ENCODE results near the gene C10orf53.
"Not testable (repeated sequence)": the region's sequence is repeated elsewhere in the genome, so short reads cannot be mapped to it uniquely, and the experiment has no call there.

The C10orf53 gene

GRCh38 chr10:49688920-49689319 lies 9.5 kb downstream of the C10orf53 start:
- DNase-seq = no peak

- no peak for DNase-seq
Observed at GRCh38 chr10:49689882-49690510, 10.5 kb downstream of the C10orf53 start.

- DNase-seq = no peak
Observed at GRCh38 chr10:49690698-49691356, 11.4 kb downstream of the C10orf53 start.

- no peak for DNase-seq
Observed at GRCh38 chr10:49691588-49691987, 12.1 kb downstream of the C10orf53 start.

- no peak for DNase-seq
Observed at GRCh38 chr10:49694466-49694865, 15.0 kb downstream of the C10orf53 start.

- no peak for DNase-seq
Observed at GRCh38 chr10:49696311-49696710, 16.9 kb downstream of the C10orf53 start.

- no peak for DNase-seq
Observed at GRCh38 chr10:49698679-49699078, 19.2 kb downstream of the C10orf53 start.

- DNase-seq = no peak
Observed at GRCh38 chr10:49700211-49700610, 20.8 kb downstream of the C10orf53 start.

GRCh38 chr10:49700997-49701396 lies 21.5 kb downstream of the C10orf53 start:
- DNase-seq = no peak

GRCh38 chr10:49707585-49707984 lies 28.1 kb downstream of the C10orf53 start:
- DNase-seq = no peak

- DNase-seq = no peak
Observed at GRCh38 chr10:49709934-49710333, 30.5 kb downstream of the C10orf53 start.

- DNase-seq = no peak
Observed at GRCh38 chr10:49710966-49711365, 31.5 kb downstream of the C10orf53 start.

GRCh38 chr10:49711481-49711880 lies 32.0 kb downstream of the C10orf53 start:
- DNase-seq = no peak

GRCh38 chr10:49713266-49713665 lies 33.8 kb downstream of the C10orf53 start:
- DNase-seq = no peak

GRCh38 chr10:49715157-49715556 lies 35.7 kb downstream of the C10orf53 start:
- not testable (repeated sequence) for DNase-seq

- no peak for DNase-seq
Observed at GRCh38 chr10:49726593-49726992, 47.1 kb downstream of the C10orf53 start.

GRCh38 chr10:49733866-49734265 lies 54.4 kb downstream of the C10orf53 start:
- DNase-seq = no peak

GRCh38 chr10:49734676-49735075 lies 55.2 kb downstream of the C10orf53 start:
- no peak for DNase-seq

GRCh38 chr10:49735161-49735560 lies 55.7 kb downstream of the C10orf53 start:
- no peak for DNase-seq

- no peak for DNase-seq
Observed at GRCh38 chr10:49735848-49736563, 56.6 kb downstream of the C10orf53 start.

- DNase-seq = no peak
Observed at GRCh38 chr10:49736564-49737113, 57.2 kb downstream of the C10orf53 start.

GRCh38 chr10:49737474-49738201 lies 58.2 kb downstream of the C10orf53 start:
- DNase-seq = no peak
